ENCODE measurements around the gene TIE1. TPM values are rescaled to one million over a fixed set of nuclear protein-coding genes. Genes with fewer than 3 reads are reported as not detected.
A peak's percentile ranks its signal among the peaks of the same experiment; 100 is the strongest.

TIE1 gene
- total RNA-seq, 3 donors from 2014 or later (not counting 1 experiment from before 2014, with no cell fraction given), result 4.5 to 10.7 (median 6.7) TPM

DNA sequence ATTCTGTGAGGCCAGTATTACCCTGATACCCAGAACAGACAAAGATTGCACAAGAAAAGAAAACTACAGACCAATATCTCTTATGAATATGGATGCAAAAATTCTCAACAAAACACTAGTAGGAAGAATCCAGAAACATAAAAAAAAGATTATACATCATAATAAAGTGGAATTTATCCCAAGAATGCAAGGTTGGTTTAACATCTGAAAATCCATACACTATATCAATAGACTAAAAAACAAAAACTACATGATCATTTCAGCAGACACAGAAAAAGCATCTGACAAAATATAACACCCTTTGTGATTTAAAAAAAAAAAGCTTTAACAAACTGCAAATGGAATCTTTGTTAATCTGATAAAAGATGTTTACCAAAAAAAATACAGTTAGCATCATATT, 24.6 kb downstream of the TIE1 start:
- H3K27ac Mint-ChIP-seq, result no peak overlapping the region
- Histone ChIP-seq H3K27me3 (ENCODE audit: control insufficient read depth, insufficient read depth, low read length) (no peaks in the 10 kb centered on the region), H3K36me3 (ENCODE audit: control insufficient read depth, insufficient read depth, low read length) (no peaks in the 10 kb centered on the region), H3K9me3 (ENCODE audit: control insufficient read depth, insufficient read depth, low read length) (peaks cover 7% of the 10 kb centered on the region), H3K4me1 (ENCODE audit: control insufficient read depth, insufficient read depth, low read length) (no peaks in the 10 kb centered on the region), H3K4me3 (ENCODE audit: low read length) (no peak overlapping the region), H3K27ac (ENCODE audit: low read length) (no peak overlapping the region)
- H3K9me3 Mint-ChIP-seq, result no peaks in the 10 kb centered on the region
- peaks cover 11% of the 10 kb centered on the region for H3K36me3 Mint-ChIP-seq
- DNase-seq (no peak), ATAC-seq (no peak)
- no peaks in the 10 kb centered on the region for H3K27me3 Mint-ChIP-seq (ENCODE audit: low read depth in 2 of 2)
- TF ChIP-seq, protein P1, sequence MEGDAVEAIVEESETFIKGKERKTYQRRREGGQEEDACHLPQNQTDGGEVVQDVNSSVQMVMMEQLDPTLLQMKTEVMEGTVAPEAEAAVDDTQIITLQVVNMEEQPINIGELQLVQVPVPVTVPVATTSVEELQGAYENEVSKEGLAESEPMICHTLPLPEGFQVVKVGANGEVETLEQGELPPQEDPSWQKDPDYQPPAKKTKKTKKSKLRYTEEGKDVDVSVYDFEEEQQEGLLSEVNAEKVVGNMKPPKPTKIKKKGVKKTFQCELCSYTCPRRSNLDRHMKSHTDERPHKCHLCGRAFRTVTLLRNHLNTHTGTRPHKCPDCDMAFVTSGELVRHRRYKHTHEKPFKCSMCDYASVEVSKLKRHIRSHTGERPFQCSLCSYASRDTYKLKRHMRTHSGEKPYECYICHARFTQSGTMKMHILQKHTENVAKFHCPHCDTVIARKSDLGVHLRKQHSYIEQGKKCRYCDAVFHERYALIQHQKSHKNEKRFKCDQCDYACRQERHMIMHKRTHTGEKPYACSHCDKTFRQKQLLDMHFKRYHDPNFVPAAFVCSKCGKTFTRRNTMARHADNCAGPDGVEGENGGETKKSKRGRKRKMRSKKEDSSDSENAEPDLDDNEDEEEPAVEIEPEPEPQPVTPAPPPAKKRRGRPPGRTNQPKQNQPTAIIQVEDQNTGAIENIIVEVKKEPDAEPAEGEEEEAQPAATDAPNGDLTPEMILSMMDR (IDR thresholded peaks at IDR 0.05), result no peak
- H3K4me3 Mint-ChIP-seq, result no peak overlapping the region
- peaks cover 9% of the 10 kb centered on the region in 2 donors for H3K4me1 Mint-ChIP-seq
- intact Hi-C loops (cut with micrococcal nuclease), result no loop called here

DNA sequence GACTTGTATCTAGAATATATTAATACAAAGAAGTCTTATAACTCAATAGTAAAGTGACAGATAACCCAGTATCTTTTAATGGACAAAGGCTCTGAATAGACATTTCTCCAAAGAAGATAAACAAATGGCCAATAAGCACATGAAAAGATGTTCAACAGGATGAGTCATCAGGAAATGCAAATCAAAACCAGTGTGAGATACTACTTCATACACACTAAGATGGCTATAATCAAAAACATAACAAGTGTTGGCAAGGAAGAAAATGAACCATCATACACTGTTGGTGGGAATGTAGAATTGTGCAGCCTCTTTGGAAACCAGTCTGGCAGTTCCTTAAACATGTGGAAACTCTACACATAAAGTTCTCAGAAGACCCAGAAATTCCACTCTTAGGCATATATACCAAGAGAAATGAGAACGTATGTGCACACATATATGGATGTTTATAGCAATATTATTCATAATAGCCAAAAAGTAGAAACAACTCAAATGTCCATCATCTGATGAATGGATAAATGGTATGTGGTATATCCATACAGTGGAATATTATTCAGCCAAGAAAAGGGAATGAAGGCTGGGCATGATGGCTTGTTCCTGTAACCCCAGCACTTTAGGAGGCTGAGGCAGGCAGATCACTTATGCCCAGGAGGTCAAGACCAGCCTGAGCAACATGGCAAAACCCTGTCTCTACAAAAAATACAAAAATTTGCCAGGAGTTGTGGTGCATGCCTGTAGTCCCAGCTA, 26.9 kb downstream of the TIE1 start:
- Mint-ChIP-seq H3K4me3 (no peak overlapping the region), H3K4me1 (peaks cover 9% of the 10 kb centered on the region in 2 donors), H3K27ac (no peak overlapping the region), H3K36me3 (peaks cover 11% of the 10 kb centered on the region), H3K9me3 (no peaks in the 10 kb centered on the region), H3K27me3 (ENCODE audit: low read depth in 2 of 2) (no peaks in the 10 kb centered on the region)
- no peaks in the 10 kb centered on the region for H3K27me3 ChIP-seq (ENCODE audit: control insufficient read depth, insufficient read depth, low read length)
- H3K4me3 ChIP-seq (ENCODE audit: low read length), result no peak overlapping the region
- TF ChIP-seq, protein P1 (IDR thresholded peaks at IDR 0.05), result no peak
- H3K36me3 ChIP-seq (ENCODE audit: control insufficient read depth, insufficient read depth, low read length), result no peaks in the 10 kb centered on the region
- intact Hi-C loops (cut with micrococcal nuclease), result no loop called here
- H3K9me3 ChIP-seq (ENCODE audit: control insufficient read depth, insufficient read depth, low read length), result peaks cover 7% of the 10 kb centered on the region
- WGBS (ENCODE audit: insufficient coverage), result no CpG with 5 or more reads among the region's 1 CpG
- H3K4me1 ChIP-seq (ENCODE audit: control insufficient read depth, insufficient read depth, low read length), result no peaks in the 10 kb centered on the region
- no peak for ATAC-seq
- no peak for DNase-seq
- H3K27ac ChIP-seq (ENCODE audit: low read length), result no peak overlapping the region

DNA sequence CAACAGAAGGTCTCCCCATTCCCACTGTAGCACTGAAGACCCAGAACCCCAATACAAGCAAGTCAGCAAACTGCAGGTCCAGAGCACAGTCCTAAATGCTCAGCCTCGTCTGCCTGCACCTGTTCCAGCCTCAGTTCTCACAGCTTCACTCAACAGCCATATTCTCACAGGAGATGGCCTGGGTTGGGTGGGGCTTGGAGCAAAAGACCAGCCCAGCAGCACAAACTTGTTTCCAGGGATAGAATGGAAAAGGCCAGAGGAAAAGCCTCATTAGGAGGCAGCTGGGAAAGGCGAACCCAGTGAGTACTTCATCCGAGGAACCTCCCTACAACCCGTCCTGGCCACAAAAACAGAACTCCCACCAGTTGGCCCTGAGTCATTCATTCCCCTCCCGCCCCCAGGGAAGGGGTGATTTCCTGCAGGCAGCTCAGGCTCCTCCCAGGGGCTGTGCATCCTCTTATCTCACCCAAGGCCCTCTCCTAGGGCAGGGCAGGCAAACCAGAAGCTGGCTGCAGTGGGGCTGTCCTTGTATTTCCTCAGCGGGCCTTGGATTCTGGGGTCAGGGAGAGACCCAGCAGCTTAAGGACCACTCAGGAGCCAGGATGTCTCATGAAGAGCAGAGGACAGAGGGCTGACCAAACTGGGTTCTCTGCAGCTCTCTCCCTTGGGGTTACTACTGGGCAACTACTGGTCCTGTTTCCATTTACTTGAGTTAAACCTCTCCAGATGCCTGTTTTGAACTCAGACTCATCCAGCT, 29.4 kb downstream of the TIE1 start:
- Histone ChIP-seq H3K36me3 (ENCODE audit: control insufficient read depth, insufficient read depth, low read length) (no peaks in the 10 kb centered on the region), H3K9me3 (ENCODE audit: control insufficient read depth, insufficient read depth, low read length) (peaks cover 7% of the 10 kb centered on the region), H3K4me3 (ENCODE audit: low read length) (no peak overlapping the region), H3K4me1 (ENCODE audit: control insufficient read depth, insufficient read depth, low read length) (no peaks in the 10 kb centered on the region), H3K27me3 (ENCODE audit: control insufficient read depth, insufficient read depth, low read length) (no peaks in the 10 kb centered on the region), H3K27ac (ENCODE audit: low read length) (no peak overlapping the region)
- H3K36me3 Mint-ChIP-seq, result peaks cover 3% of the 10 kb centered on the region
- H3K4me1 Mint-ChIP-seq, result no peaks in the 10 kb centered on the region
- H3K27me3 Mint-ChIP-seq (ENCODE audit: low read depth in 2 of 2), result no peaks in the 10 kb centered on the region
- WGBS (ENCODE audit: insufficient coverage), result 28% methylated on average over 6 of the region's 6 CpGs
- ATAC-seq (peak in 1 of 3 donors; percentile 27), DNase-seq (no peak)
- TF ChIP-seq, protein P1 (IDR thresholded peaks at IDR 0.05), result no peak
- no peaks in the 10 kb centered on the region for H3K9me3 Mint-ChIP-seq
- intact Hi-C loops (cut with micrococcal nuclease), result no loop called here
- H3K4me3 Mint-ChIP-seq, result no peak overlapping the region
- H3K27ac Mint-ChIP-seq, result no peak overlapping the region

Data from natural killer cell (primary cell).